GM19468 (cell line): ENCODE results near the gene PDE7B.

Experiments used
- ATAC-seq: cut with Tn5 transposase; IDR thresholded peaks from one replicate; pipeline ENCODE4 v1.9.1; 2021; ENCODE audit warnings: mild to moderate bottlenecking, moderate library complexity, moderate number of reproducible peaks; ENCODE audit not compliant: unreplicated experiment; ENCODE audit errors: extremely low read depth

The PDE7B gene

DNA sequence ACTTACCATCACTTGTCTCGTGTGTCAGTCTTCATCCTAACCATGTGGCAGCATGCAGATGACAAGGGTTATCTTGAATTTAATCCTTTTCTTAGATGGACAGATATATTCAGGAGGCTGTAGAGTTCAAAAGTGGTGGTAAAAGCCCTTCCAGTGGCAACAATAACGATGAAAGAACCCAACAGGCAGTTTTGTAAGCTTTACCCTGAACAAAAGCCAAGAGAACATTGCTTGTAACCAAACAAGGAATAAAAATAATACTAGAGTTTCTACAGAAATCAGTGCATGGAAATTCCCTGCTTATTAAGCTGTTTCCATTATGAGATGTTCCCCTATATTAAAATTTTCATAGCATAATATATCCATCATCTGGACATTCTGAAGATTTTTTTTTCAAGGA lies 69.7 kb downstream of the PDE7B start:
- no peak for ATAC-seq

GRCh38 chr6:135922174-135922573 lies 70.7 kb downstream of the PDE7B start:
- ATAC-seq: no peak

- ATAC-seq: no peak
Measured at GRCh38 chr6:135922746-135923145, 71.2 kb downstream of the PDE7B start.

GRCh38 chr6:135932651-135933050 lies 81.2 kb downstream of the PDE7B start:
- no peak for ATAC-seq

DNA sequence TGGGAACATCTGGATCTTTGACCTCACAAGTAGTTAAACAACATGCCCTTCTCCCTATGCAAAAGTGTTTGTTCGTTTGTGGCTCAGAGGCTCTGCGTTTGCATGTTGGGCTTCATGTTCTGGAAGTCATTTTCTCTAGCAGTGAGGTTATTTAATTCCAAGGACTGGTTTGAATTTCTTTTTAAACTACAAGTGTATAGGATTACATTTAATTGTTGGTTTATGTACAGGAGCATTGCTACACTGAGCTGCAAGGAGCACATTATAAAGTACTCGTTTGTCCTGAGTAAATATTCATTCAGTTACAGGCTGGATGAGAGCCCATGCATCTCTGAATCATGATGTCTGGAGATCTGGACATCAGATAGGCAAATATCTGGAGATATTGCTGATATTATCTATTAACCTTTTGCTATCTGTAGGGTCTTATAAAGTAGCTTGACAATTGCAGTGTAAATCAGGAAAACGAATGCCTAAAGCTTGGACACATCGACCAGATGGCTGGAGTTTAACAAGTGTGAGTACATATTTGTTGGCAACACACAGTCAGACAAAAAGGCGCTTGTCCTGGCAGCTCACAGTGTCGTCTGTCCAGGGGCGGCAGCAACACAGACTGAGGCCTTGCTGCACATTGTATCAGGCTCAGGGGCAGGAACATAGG lies 84.6 kb downstream of the PDE7B start:
- no peak for ATAC-seq

DNA sequence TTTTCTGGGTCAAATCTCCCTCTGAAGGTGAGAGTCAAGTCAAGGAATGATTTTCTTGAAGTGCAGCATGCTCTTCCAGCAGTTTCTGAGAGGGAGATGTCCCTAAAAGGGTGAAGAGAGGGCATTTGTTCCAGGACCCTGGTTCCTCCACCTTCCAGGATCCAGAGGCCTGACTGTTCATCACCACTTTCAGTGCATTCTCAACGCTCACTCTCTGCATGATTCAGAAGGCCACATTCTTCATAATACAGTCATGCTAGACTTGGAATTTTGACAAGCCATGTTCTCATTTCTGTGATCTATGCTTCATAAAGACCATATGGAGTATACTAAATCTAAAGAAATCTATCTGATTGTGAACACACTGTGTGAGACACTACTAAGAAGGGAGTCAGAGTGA lies 85.1 kb downstream of the PDE7B start:
- no peak for ATAC-seq

DNA sequence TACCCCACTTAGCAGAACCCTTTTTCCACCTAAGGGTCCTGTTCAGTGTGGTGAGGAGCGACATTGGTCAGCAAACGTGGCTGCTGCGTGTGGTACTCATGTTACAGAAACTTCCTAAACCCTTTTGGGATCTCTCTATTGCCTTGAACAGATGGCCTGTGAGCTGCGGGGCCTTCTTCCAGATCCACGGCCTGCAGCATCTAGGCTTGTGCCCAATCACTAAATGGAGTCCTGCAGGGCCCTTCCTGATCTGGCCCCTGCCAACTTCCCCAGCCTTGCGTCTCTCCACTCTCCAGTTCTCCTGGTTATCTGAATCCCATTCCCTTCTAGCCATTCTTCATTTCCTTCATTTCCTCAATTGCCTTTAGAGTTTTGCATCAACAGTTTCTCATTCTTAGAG lies 85.6 kb downstream of the PDE7B start:
- no peak for ATAC-seq

DNA sequence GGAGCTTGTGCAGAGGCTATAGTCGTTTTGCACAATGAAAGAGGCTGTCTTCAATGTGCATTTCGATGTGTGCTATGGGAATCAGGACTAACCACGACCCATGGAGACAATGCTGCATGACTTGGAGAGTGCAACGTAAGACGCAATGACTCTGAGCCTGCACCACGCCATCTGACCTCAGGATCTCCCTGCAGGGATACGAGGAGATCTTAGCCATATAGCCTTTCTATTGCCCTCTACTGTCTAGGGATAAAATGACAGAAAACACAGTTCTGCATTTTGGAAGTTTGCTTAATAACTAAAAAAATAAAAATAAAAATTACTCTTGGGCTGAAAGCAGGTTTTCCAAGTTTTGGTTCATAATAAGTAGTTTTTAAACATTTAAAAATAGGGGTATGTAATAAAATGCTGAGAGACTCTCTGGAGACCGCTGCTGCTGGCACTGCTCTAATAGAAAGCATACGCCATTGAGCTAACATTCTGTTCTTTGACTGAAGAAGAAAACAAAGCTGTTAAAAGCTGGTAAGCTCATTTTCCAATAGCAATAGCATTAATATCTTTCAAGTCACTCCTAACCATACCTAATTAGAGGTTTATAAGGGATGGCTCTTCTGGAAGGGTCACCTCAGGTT lies 87.2 kb downstream of the PDE7B start:
- ATAC-seq: no peak

- ATAC-seq: no peak
Measured at GRCh38 chr6:135939208-135939591, 87.7 kb downstream of the PDE7B start.

GRCh38 chr6:135940616-135941167 lies 89.2 kb downstream of the PDE7B start:
- ATAC-seq: no peak

- no peak for ATAC-seq
Measured at GRCh38 chr6:135941275-135942025, 89.9 kb downstream of the PDE7B start.

DNA sequence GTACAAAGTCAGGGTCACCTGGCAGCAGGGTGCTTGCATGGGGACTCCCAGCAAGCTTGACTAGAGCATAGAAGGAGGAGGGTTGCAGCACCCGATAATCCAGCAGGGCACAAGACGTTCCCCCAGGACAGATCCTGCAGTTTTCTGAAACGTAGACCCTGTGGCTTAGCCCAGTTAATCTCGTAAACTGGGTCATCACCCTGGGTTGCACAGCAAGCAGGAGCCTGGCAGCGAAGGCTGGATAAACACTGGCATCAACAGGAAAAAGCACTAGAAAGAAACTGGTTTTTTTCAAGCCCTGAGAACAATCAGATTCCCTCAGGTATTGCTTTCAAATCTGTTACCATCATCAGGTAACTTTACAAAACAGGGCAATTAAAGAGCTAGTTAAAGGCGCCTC lies 92.6 kb downstream of the PDE7B start:
- ATAC-seq: no peak

DNA sequence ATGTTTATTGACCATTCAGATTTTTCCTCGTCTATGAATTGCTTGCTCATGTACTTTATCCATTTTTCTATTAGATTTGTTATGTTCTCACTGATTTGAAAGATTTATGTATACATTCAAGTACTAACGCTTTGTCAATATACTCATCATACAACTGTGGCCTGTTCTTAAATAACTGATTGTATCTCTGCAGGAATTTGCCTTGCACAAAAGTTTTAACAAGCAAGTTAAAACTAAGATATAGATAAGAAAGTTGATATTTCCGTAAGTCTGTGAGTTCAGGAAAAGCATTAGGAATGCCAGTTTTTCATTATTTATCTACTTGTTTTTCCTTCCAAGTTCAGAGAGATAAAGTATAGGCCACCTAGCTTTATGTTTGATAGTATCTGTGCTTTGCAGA lies 95.2 kb downstream of the PDE7B start:
- no peak for ATAC-seq

- ATAC-seq: no peak
Measured at GRCh38 chr6:135950669-135951068, 99.2 kb downstream of the PDE7B start.

- ATAC-seq: no peak
Measured at GRCh38 chr6:135951169-135951568, 99.7 kb downstream of the PDE7B start.

GRCh38 chr6:135953818-135954217 lies 102.3 kb downstream of the PDE7B start:
- ATAC-seq: no peak

GRCh38 chr6:135955099-135955498 lies 103.6 kb downstream of the PDE7B start:
- ATAC-seq: no peak

DNA sequence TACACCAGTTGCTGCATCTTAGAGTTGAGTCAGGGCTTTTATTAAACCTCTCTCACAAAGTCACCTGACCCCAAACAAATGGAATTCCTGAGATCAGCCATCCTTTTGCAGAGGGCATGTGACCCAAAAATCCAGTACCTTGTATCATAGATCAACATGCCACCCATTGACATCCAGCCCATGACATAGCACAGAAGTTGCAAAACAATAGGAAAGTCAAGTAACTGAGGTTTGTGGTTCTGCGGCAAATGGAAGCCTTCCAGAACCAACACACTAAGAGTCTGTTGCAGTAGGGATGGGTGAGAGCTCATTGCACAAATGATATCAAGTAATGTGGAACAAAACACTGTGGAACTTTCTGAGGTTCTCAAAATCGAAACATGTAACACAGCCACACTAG lies 111.2 kb downstream of the PDE7B start:
- no peak for ATAC-seq

GRCh38 chr6:135970750-135971149 lies 119.2 kb downstream of the PDE7B start:
- no peak for ATAC-seq

DNA sequence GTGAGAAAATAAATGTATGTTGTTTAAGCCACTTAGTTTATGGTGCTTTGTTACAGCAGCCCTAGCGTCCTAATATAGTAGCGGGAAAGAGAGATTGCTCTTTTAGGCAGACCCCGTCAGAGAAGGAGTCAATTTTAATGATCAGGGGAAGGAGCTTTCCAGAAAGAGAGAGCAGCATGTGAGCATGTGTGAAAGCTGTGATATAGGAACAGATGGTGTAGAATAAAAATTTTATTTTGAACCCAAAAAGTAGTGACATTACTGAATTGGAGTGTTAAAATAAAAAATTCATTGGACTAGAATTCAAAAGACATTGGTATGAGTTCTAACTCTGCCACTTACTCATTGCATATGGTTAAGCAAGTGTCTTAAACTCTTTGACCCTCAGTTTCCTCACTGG lies 119.8 kb downstream of the PDE7B start:
- ATAC-seq: no peak

- no peak for ATAC-seq
Measured at GRCh38 chr6:135972150-135972549, 120.6 kb downstream of the PDE7B start.
